WTC11 (cell line): ENCODE results near the gene ZNF75A. TPM values are rescaled to one million over a fixed set of nuclear protein-coding genes. Genes with fewer than 3 reads are reported as not detected.

Experiments
- ATAC-seq: fragments of 200-7000 bp; cut with Tn5 transposase; 2 replicates; pipeline ENCODE4 v1.10.0; 2021; ENCODE audit warnings: mild to moderate bottlenecking, moderate library complexity
- CTCF ChIA-PET: fragments of 300-600 bp; sonication (Branson Sonifier 250); formaldehyde crosslinking; loops from one replicate; lab custom pipeline; 2021; ENCODE audit warnings: antibody characterized with exemption; lab: Charles Lee
- POLR2A ChIA-PET: fragments of 350-600 bp; sonication (Branson Sonifier 250); formaldehyde crosslinking; loops from one replicate; lab custom pipeline; 2021; ENCODE audit warnings: antibody characterized with exemption; lab: Charles Lee
- DNase-seq: peaks from one replicate; pipeline ENCODE4 v3.0.0; 2021; ENCODE audit warnings: low spot score
- H3K27ac Mint-ChIP-seq: 2 replicates; pipeline ENCODE4 v1.8.0; 2021; ENCODE audit warnings: mixed read lengths
- H3K27me3 Mint-ChIP-seq: 2 replicates; pipeline ENCODE4 v1.8.0; 2021; ENCODE audit warnings: low read depth, mild to moderate bottlenecking, moderate library complexity, mixed read lengths
- H3K36me3 Mint-ChIP-seq: 2 replicates; pipeline ENCODE4 v1.8.0; 2021; ENCODE audit warnings: mixed read lengths
- H3K4me1 Mint-ChIP-seq: 2 replicates; pipeline ENCODE4 v1.8.0; 2022; ENCODE audit warnings: mixed read lengths
- H3K4me3 Mint-ChIP-seq: 2 replicates; pipeline ENCODE4 v1.8.0; 2021; ENCODE audit warnings: mild to moderate bottlenecking, moderate library complexity, mixed read lengths
- H3K9me3 Mint-ChIP-seq: 2 replicates; pipeline ENCODE4 v1.8.0; 2021; ENCODE audit warnings: mixed read lengths
- ATF3 ChIP-seq: sonication (generic); formaldehyde crosslinking; conservative IDR thresholded peaks from 2 replicates; pipeline ENCODE4 v1.8.1; 2022; ENCODE audit warnings: mild to moderate bottlenecking, missing genetic modification reagents
- CBFB ChIP-seq: sonication (generic); formaldehyde crosslinking; IDR thresholded peaks from 2 replicates; pipeline ENCODE4 v1.8.1; 2022; ENCODE audit warnings: mild to moderate bottlenecking, low read depth, missing genetic modification reagents
- CREB1 ChIP-seq: sonication (generic); formaldehyde crosslinking; IDR thresholded peaks from 2 replicates; pipeline ENCODE4 v1.8.0; 2023; ENCODE audit warnings: mild to moderate bottlenecking, missing genetic modification reagents
- FOXP1 ChIP-seq: sonication (generic); formaldehyde crosslinking; IDR thresholded peaks from 2 replicates; pipeline ENCODE4 v1.8.0; 2022; ENCODE audit warnings: missing genetic modification reagents, mild to moderate bottlenecking, moderate library complexity, borderline replicate concordance
- GABPB1 ChIP-seq: sonication (generic); formaldehyde crosslinking; IDR thresholded peaks from 2 replicates; pipeline ENCODE4 v1.8.1; 2023; ENCODE audit warnings: mild to moderate bottlenecking, missing genetic modification reagents
- HMGA2 ChIP-seq: fragments of 250-450 bp; sonication (Bioruptor Pico); IDR thresholded peaks from 2 replicates; pipeline ENCODE4 v1.4.0; 2021; ENCODE audit warnings: mild to moderate bottlenecking, moderate library complexity
- IRF1 ChIP-seq: sonication (generic); formaldehyde crosslinking; IDR thresholded peaks from 2 replicates; pipeline ENCODE4 v1.8.0; 2023; ENCODE audit warnings: missing genetic modification reagents
- KAT7 ChIP-seq: sonication (generic); formaldehyde crosslinking; IDR thresholded peaks from 2 replicates; pipeline ENCODE4 v1.8.1; 2023; ENCODE audit warnings: missing genetic modification reagents, mild to moderate bottlenecking, borderline replicate concordance
- MYBL2 ChIP-seq: sonication (generic); formaldehyde crosslinking; IDR thresholded peaks from 2 replicates; pipeline ENCODE4 v1.8.1; 2023; ENCODE audit warnings: mild to moderate bottlenecking, moderate library complexity, missing genetic modification reagents
- NFE2L1 ChIP-seq: sonication (generic); formaldehyde crosslinking; IDR thresholded peaks from 2 replicates; pipeline ENCODE4 v1.8.1; 2023; ENCODE audit warnings: missing genetic modification reagents
- NR1H2 ChIP-seq: sonication (generic); formaldehyde crosslinking; IDR thresholded peaks from 2 replicates; pipeline ENCODE4 v1.9.0; 2021; ENCODE audit warnings: mild to moderate bottlenecking, moderate library complexity, missing genetic modification reagents
- OVOL2 ChIP-seq: fragments of 250-450 bp; sonication (Bioruptor Pico); IDR thresholded peaks from 2 replicates; pipeline ENCODE4 v1.9.0; 2021; ENCODE audit warnings: mild to moderate bottlenecking, borderline replicate concordance
- RORB ChIP-seq: fragments of 250-450 bp; sonication (Bioruptor Pico); IDR thresholded peaks from 2 replicates; pipeline ENCODE4 v1.9.0; 2021; ENCODE audit warnings: mild to moderate bottlenecking
- SMAD3 ChIP-seq: sonication (generic); formaldehyde crosslinking; IDR thresholded peaks from 2 replicates; pipeline ENCODE4 v1.8.0; 2022; ENCODE audit warnings: missing genetic modification reagents, mild to moderate bottlenecking, borderline replicate concordance
- TCF7 ChIP-seq: sonication (generic); formaldehyde crosslinking; IDR thresholded peaks from 2 replicates; pipeline ENCODE4 v1.8.0; 2022; ENCODE audit warnings: mild to moderate bottlenecking, low read depth, missing genetic modification reagents, moderate library complexity
- ZNF416 ChIP-seq: fragments of 250-450 bp; sonication (Bioruptor Pico); IDR thresholded peaks from 2 replicates; pipeline ENCODE4 v1.9.0; 2021; ENCODE audit warnings: mild to moderate bottlenecking, inconsistent platforms
- ZNF512 ChIP-seq: sonication (generic); formaldehyde crosslinking; IDR thresholded peaks from 2 replicates; pipeline ENCODE4 v1.8.1; 2022; ENCODE audit warnings: missing genetic modification reagents, borderline replicate concordance
- ZSCAN18 ChIP-seq: fragments of 250-450 bp; sonication (Bioruptor Pico); IDR thresholded peaks from 2 replicates; pipeline ENCODE4 v2.1.2; 2022; ENCODE audit warnings: mild to moderate bottlenecking, moderate library complexity
- total RNA-seq: library from RNA; stranded (reverse); gene quantifications from 3 replicates; pipeline ENCODE4 v1.2.3, GENCODE V29; 2021
- TF ChIP-seq, protein P1 (sequence below): sonication (generic); formaldehyde crosslinking; IDR thresholded peaks from 2 replicates; pipeline ENCODE4 v1.8.0; 2022; ENCODE audit warnings: missing genetic modification reagents
- TF ChIP-seq, protein P2 (sequence below): fragments of 250-450 bp; sonication (Bioruptor Pico); IDR thresholded peaks from 2 replicates; pipeline ENCODE4 v1.9.0; 2021; ENCODE audit warnings: mild to moderate bottlenecking
- TF ChIP-seq, protein P3 (sequence below): sonication (generic); formaldehyde crosslinking; IDR thresholded peaks from 2 replicates; pipeline ENCODE4 v1.8.1; 2022; ENCODE audit warnings: low read depth, missing genetic modification reagents, borderline replicate concordance

ZNF75A gene
- total RNA-seq, 1 experiment from 2014 or later, result 31.5 TPM

DNA sequence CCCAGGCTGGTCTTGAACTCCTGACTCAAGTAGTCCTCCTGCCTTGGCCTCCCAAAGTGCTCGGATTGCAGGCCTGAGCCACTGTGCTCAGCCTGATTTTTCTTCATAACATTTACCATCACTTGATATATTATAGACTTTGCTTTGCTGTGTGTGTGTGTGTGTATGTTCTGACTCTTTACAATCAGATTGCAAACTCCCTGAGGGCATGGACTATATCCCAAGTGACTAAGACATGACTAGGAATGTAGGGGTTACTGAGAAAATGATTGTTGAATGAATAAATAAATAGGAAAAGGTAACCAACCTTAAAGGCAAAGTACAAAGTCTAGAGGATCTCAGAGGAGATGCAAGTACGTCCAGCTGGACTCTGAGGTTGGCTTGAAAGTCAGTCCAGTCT lies 40.7 kb downstream of the ZNF75A start (continued):
- TF ChIP-seq, protein P1, sequence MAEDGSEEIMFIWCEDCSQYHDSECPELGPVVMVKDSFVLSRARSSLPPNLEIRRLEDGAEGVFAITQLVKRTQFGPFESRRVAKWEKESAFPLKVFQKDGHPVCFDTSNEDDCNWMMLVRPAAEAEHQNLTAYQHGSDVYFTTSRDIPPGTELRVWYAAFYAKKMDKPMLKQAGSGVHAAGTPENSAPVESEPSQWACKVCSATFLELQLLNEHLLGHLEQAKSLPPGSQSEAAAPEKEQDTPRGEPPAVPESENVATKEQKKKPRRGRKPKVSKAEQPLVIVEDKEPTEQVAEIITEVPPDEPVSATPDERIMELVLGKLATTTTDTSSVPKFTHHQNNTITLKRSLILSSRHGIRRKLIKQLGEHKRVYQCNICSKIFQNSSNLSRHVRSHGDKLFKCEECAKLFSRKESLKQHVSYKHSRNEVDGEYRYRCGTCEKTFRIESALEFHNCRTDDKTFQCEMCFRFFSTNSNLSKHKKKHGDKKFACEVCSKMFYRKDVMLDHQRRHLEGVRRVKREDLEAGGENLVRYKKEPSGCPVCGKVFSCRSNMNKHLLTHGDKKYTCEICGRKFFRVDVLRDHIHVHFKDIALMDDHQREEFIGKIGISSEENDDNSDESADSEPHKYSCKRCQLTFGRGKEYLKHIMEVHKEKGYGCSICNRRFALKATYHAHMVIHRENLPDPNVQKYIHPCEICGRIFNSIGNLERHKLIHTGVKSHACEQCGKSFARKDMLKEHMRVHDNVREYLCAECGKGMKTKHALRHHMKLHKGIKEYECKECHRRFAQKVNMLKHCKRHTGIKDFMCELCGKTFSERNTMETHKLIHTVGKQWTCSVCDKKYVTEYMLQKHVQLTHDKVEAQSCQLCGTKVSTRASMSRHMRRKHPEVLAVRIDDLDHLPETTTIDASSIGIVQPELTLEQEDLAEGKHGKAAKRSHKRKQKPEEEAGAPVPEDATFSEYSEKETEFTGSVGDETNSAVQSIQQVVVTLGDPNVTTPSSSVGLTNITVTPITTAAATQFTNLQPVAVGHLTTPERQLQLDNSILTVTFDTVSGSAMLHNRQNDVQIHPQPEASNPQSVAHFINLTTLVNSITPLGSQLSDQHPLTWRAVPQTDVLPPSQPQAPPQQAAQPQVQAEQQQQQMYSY, result no peak

DNA sequence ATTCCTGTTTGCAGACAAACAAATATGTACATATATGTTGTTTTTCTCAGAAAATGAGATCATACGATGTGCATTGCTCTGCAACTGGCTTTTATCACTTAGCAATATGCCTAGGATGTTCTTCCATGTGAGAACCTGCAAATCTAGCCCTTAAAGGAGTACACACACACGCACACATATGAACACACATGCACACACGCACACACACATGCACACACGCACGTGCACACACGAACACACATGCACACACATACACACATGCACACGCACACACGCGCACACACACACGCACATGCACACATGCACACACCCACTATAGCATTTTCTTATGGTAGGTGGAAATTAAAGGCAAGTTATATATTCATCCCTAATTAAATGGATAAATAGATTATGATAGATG lies 42.3 kb downstream of the ZNF75A start:
- POLR2A ChIA-PET, result no interaction called here
- DNase-seq, result no peak
- no peak for TF ChIP-seq OVOL2
- no peak for TF ChIP-seq MYBL2 (CRISPR knock-in tag)
- no peak for TF ChIP-seq ZNF512 (CRISPR knock-in tag)
- no peak for TF ChIP-seq ZNF416 (CRISPR knock-in tag)
- no peak for TF ChIP-seq SMAD3 (CRISPR knock-in tag)
- TF ChIP-seq, protein P2, sequence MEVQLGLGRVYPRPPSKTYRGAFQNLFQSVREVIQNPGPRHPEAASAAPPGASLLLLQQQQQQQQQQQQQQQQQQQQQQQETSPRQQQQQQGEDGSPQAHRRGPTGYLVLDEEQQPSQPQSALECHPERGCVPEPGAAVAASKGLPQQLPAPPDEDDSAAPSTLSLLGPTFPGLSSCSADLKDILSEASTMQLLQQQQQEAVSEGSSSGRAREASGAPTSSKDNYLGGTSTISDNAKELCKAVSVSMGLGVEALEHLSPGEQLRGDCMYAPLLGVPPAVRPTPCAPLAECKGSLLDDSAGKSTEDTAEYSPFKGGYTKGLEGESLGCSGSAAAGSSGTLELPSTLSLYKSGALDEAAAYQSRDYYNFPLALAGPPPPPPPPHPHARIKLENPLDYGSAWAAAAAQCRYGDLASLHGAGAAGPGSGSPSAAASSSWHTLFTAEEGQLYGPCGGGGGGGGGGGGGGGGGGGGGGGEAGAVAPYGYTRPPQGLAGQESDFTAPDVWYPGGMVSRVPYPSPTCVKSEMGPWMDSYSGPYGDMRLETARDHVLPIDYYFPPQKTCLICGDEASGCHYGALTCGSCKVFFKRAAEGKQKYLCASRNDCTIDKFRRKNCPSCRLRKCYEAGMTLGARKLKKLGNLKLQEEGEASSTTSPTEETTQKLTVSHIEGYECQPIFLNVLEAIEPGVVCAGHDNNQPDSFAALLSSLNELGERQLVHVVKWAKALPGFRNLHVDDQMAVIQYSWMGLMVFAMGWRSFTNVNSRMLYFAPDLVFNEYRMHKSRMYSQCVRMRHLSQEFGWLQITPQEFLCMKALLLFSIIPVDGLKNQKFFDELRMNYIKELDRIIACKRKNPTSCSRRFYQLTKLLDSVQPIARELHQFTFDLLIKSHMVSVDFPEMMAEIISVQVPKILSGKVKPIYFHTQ, result no peak
- no peak for TF ChIP-seq FOXP1 (CRISPR knock-in tag)
- TF ChIP-seq, all 79 proteins: peak for 0
- CTCF ChIA-PET, result no interaction called here
- no peaks in the 10 kb centered on the region for H3K4me1 Mint-ChIP-seq
- H3K36me3 Mint-ChIP-seq, result peaks cover 2% of the 10 kb centered on the region; the same call in 1 of the 2 replicates
- no peak for ATAC-seq
- H3K4me3 Mint-ChIP-seq, result no peak overlapping the region
- H3K27ac Mint-ChIP-seq, result no peak overlapping the region
- peaks cover 31% of the 10 kb centered on the region for H3K9me3 Mint-ChIP-seq
- H3K27me3 Mint-ChIP-seq, result peaks cover 23% of the 10 kb centered on the region

- ATAC-seq, result no peak
- Mint-ChIP-seq H3K27me3 (peaks cover 24% of the 10 kb centered on the region), H3K27ac (no peak overlapping the region), H3K4me3 (no peak overlapping the region), H3K9me3 (peaks cover 22% of the 10 kb centered on the region), H3K36me3 (no peaks in the 10 kb centered on the region), H3K4me1 (no peaks in the 10 kb centered on the region)
- DNase-seq, result no peak
- ChIA-PET CTCF (no interaction called here), POLR2A (no interaction called here)
- TF ChIP-seq, protein P3, sequence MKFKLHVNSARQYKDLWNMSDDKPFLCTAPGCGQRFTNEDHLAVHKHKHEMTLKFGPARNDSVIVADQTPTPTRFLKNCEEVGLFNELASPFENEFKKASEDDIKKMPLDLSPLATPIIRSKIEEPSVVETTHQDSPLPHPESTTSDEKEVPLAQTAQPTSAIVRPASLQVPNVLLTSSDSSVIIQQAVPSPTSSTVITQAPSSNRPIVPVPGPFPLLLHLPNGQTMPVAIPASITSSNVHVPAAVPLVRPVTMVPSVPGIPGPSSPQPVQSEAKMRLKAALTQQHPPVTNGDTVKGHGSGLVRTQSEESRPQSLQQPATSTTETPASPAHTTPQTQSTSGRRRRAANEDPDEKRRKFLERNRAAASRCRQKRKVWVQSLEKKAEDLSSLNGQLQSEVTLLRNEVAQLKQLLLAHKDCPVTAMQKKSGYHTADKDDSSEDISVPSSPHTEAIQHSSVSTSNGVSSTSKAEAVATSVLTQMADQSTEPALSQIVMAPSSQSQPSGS, result no peak
- no peak for TF ChIP-seq CREB1 (CRISPR knock-in tag)
- TF ChIP-seq NR1H2, result no peak
- no peak for TF ChIP-seq ZSCAN18 (CRISPR knock-in tag)
- TF ChIP-seq HMGA2, result no peak
- TF ChIP-seq MYBL2 (CRISPR knock-in tag), result no peak
- TF ChIP-seq RORB, result no peak
- TF ChIP-seq GABPB1 (CRISPR knock-in tag), result no peak
- no peak for TF ChIP-seq FOXP1 (CRISPR knock-in tag)
- TF ChIP-seq OVOL2, result no peak
- no peak for TF ChIP-seq IRF1 (CRISPR knock-in tag)
- TF ChIP-seq TCF7 (CRISPR knock-in tag), result no peak
- TF ChIP-seq CBFB (CRISPR knock-in tag), result no peak
- no peak for TF ChIP-seq ATF3
- no peak for TF ChIP-seq KAT7 (CRISPR knock-in tag)
- TF ChIP-seq NFE2L1, result no peak
These were observed 43.4 kb downstream of the ZNF75A start for GRCh38 chr16:3348547-3349167.
